GM12878 (cell line): ENCODE measurements around the gene GCFC2. TPM values are rescaled to one million over a fixed set of nuclear protein-coding genes. Genes with fewer than 3 reads are reported as not detected.

Experiments used
- ATAC-seq: fragments of 200-7000 bp; cut with Tn5 transposase; 3 replicates; pipeline ENCODE4 v1.9.1; 2020; ENCODE audit warnings: mild to moderate bottlenecking, moderate library complexity
- BruUV-seq: library from RNA; stranded (reverse); fragments of 400-500 nt; replicated peaks from 2 replicates; lab custom pipeline; 2021; lab: Mats Ljungman, UMichigan
- CTCF ChIA-PET: fragments of 300-600 bp; sonication (Branson Sonifier 250); formaldehyde crosslinking; extraction: SDS; loops from one replicate; lab custom pipeline; 2021; ENCODE audit warnings: inconsistent platforms; lab: Yijun Ruan, JAX
- POLR2A ChIA-PET: fragments of 350-600 bp; formaldehyde crosslinking; extraction: SDS; loops from one replicate; lab custom pipeline; 2021; ENCODE audit warnings: inconsistent platforms; lab: Charles Lee
- RAD21 ChIA-PET: fragments of 300-600 bp; sonication (Branson Sonifier 250); formaldehyde crosslinking; loops from one replicate; lab custom pipeline; 2023; ENCODE audit warnings: antibody characterized with exemption; ENCODE audit not compliant: unreplicated experiment; lab: Charles Lee
- SMC1A ChIA-PET: fragments of 300-600 bp; sonication (Branson Sonifier 250); formaldehyde crosslinking; loops from one replicate; lab custom pipeline; 2023; ENCODE audit not compliant: unreplicated experiment, uncharacterized antibody; lab: Charles Lee
- DNase-seq: peaks from one replicate; pipeline ENCODE4 v3.0.0-alpha.2; 2011; ENCODE audit warnings: low read depth, low spot score
- FAIRE-seq: peaks from 3 replicates; lab custom pipeline; 2011; peaks lifted over from hg19 to GRCh38; lab: Jason Lieb, UNC
- H2AFZ ChIP-seq: 2 replicates; pipeline ENCODE4 v1.6.0; 2011; ENCODE audit warnings: low read depth, low read length, control low read depth; ENCODE audit not compliant: control insufficient read depth
- H3K27ac ChIP-seq: 2 replicates; pipeline ENCODE4 v1.5.1; 2011; ENCODE audit warnings: control low read depth; ENCODE audit not compliant: control insufficient read depth, insufficient read depth
- H3K27me3 ChIP-seq, 2 experiments: replicated peaks in 1 of 2; 2 replicates each; pipeline versions ENCODE4 v1.6.0 to v1.6.1; 2011; ENCODE audit warnings: low read length in 1 of 2; ENCODE audit not compliant: control insufficient read depth in 2 of 2, insufficient read depth in 2 of 2
- H3K36me3 ChIP-seq, 2 experiments: 2 replicates each; pipeline ENCODE4 v1.5.1; 2011; ENCODE audit warnings: low read length in 1 of 2; ENCODE audit not compliant: control insufficient read depth in 2 of 2, insufficient read depth in 2 of 2
- H3K4me1 ChIP-seq: 2 replicates; pipeline ENCODE4 v1.6.1; 2011; ENCODE audit warnings: mild to moderate bottlenecking, low read length, moderate library complexity, mixed read lengths; ENCODE audit not compliant: control insufficient read depth, insufficient read depth
- H3K4me2 ChIP-seq: 2 replicates; pipeline ENCODE4 v1.6.0; 2011; ENCODE audit warnings: control low read depth; ENCODE audit not compliant: control insufficient read depth, insufficient read depth
- H3K4me3 ChIP-seq: fragments of 200-600 bp; sonication (generic); 2 replicates; pipeline ENCODE4 v1.5.1; 2016
- H3K79me2 ChIP-seq: 2 replicates; pipeline ENCODE4 v1.6.0; 2011; ENCODE audit warnings: low read length; ENCODE audit not compliant: control insufficient read depth, insufficient read depth
- H3K9ac ChIP-seq: 2 replicates; pipeline ENCODE4 v1.8.0; 2011; ENCODE audit warnings: low read length, control low read depth, mixed read lengths; ENCODE audit not compliant: control insufficient read depth, insufficient read depth
- H3K9me3 ChIP-seq: replicated peaks from 3 replicates; pipeline ENCODE4 v1.5.1; 2011; ENCODE audit warnings: mild to moderate bottlenecking, low read length; ENCODE audit not compliant: control insufficient read depth, insufficient read depth
- H4K20me1 ChIP-seq: 2 replicates; pipeline ENCODE4 v1.6.0; 2011; ENCODE audit not compliant: control insufficient read depth, insufficient read depth
- FOXM1 ChIP-seq: IDR thresholded peaks from 2 replicates; pipeline ENCODE4 v1.6.1; 2012; ENCODE audit warnings: low read depth, mild to moderate bottlenecking, inconsistent platforms, low read length, moderate library complexity
- KLF5 ChIP-seq: fragments of 450-650 bp; IDR thresholded peaks from 2 replicates; pipeline ENCODE4 v1.6.1; 2014; ENCODE audit warnings: mild to moderate bottlenecking; ENCODE audit not compliant: partially characterized antibody
- REST ChIP-seq: IDR thresholded peaks from 2 replicates; pipeline ENCODE4 v1.6.1; 2012; ENCODE audit warnings: mild to moderate bottlenecking, low read depth, low read length
- TCF12 ChIP-seq: IDR thresholded peaks from 2 replicates; pipeline ENCODE4 v1.6.1; 2011; ENCODE audit warnings: low read depth, mild to moderate bottlenecking, low read length
- USF2 ChIP-seq: IDR thresholded peaks from 2 replicates; pipeline ENCODE4 v1.6.1; 2011; ENCODE audit warnings: low read depth, low read length, improper control_type of control experiment, borderline replicate concordance
- ZNF384 ChIP-seq: IDR thresholded peaks from 2 replicates; pipeline ENCODE4 v1.6.1; 2012; ENCODE audit warnings: low read depth, mild to moderate bottlenecking, low read length, improper control_type of control experiment, borderline replicate concordance
- WGBS: methylation state at CpG from one replicate; pipeline ENCODE4 v1.1.6; 2016; ENCODE audit warnings: low lambda C conversion rate; ENCODE audit not compliant: insufficient replicate concordance, insufficient coverage; ENCODE audit errors: missing lambda C conversion rate; 5-methylcytosine and 5-hydroxymethylcytosine counted together
- in situ Hi-C: fragments of 300-500 bp; cut with MboI; formaldehyde crosslinking; loops from 9 replicates; pipeline ENCODE4 v1.14.3; 2018; ENCODE audit warnings: mixed read lengths
- intact Hi-C: fragments of 100-400 bp; cut with micrococcal nuclease; formaldehyde crosslinking; loops from one replicate; pipeline ENCODE4 v1.14.2; 2022; ENCODE audit not compliant: unreplicated experiment
- polyA plus RNA-seq, 11 experiments: library from polyadenylated mRNA; depleted of rRNA in 4 of 11; unstranded in 6 of 11; stranded (reverse) in 5 of 11; fragments of >200 nt; fragmentation: Nextera tagmentation in 4 of 11; fragmentation: Illumina TruSeq in 1 of 11; extraction: Ambion mirVana in 4 of 11; extraction: Trizol in 1 of 11; gene quantifications; 1 replicate in 1 of 11; 2 replicates in 10 of 11; pipeline versions ENCODE4 v1.2.1 to v1.2.3, GENCODE V29; 2011 to 2016; ENCODE audit warnings: inconsistent platforms in 2 of 11, missing spikeins in 2 of 11, low read depth in 1 of 11
- total RNA-seq, 4 experiments: library from RNA; depleted of rRNA in 3 of 4; stranded (reverse); fragments of >200 nt in 3 of 4; fragmentation: Illumina TruSeq in 1 of 4; extraction: Trizol in 1 of 4; gene quantifications; 2 replicates each; pipeline versions ENCODE4 v1.2.1 to v1.2.3, GENCODE V29; 2013 to 2021
- TF ChIP-seq, protein P1 (sequence below): IDR thresholded peaks from 2 replicates; pipeline ENCODE4 v1.6.1; 2011; ENCODE audit warnings: low read depth, mild to moderate bottlenecking, low read length, moderate library complexity, borderline replicate concordance; ENCODE audit errors: extremely low read depth

The GCFC2 gene
- total and polyA plus RNA-seq, 10 of the 15 experiments (the other 5 are each of a cell fraction or from before 2014, with no cell fraction given) = 15.5 to 36.5 (median 27.4) TPM

- TF ChIP-seq REST (no peak), USF2 (no peak)
Measured at GRCh38 chr2:75619956-75620740, 90.6 kb downstream of the GCFC2 start (continued).

DNA sequence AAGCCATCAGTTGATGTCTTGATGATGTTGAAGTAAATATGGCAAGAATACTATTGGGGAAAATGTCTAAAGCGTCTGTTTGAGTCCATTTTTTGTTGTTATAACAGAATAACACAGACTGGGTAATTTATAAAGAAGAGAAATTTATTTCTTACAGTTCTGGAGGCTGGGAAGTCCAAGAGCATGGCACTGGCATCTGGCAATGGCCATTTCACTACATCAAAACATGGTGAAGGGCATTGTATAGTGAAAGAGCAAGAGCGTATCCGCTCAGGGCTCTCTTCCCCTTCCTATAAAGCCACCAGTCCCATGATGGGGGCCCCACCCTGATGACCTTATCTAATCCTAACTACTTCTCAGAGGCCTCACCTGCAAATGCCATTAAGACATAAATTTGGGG lies 93.8 kb downstream of the GCFC2 start:
- in situ Hi-C loops = no loop called here
- no peak overlapping the region for H3K4me3 ChIP-seq
- no peak overlapping the region for H3K9ac ChIP-seq
- no peak overlapping the region for H2AFZ ChIP-seq
- no peak overlapping the region for H3K4me2 ChIP-seq
- DNase-seq = no peak
- no TSS peak for BruUV-seq
- intact Hi-C loops = no loop called here
- no peaks in the 10 kb centered on the region; the same call in 2 of the 3 replicates for H3K9me3 ChIP-seq
- TF ChIP-seq KLF5 (no peak), ZNF384 (no peak), FOXM1 (no peak), TCF12 (no peak)
- TF ChIP-seq, protein P1, sequence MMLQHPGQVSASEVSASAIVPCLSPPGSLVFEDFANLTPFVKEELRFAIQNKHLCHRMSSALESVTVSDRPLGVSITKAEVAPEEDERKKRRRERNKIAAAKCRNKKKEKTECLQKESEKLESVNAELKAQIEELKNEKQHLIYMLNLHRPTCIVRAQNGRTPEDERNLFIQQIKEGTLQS = no peak
- H4K20me1 ChIP-seq = no peaks in the 10 kb centered on the region
- no peaks in the 10 kb centered on the region for H3K79me2 ChIP-seq
- no peaks in the 10 kb centered on the region; a peak in 1 of 4 replicates for H3K27me3 ChIP-seq
- ChIA-PET RAD21 (no interaction called here), POLR2A (no interaction called here), CTCF (interaction anchor here (0.9 to 1.2 kb wide), 2 partner anchors 10 to 563 kb away, joined by 3 read pairs; no protein-coding TSS in a partner anchor), SMC1A (no interaction called here)
- no peak overlapping the region for H3K27ac ChIP-seq
- FAIRE-seq = no peak
- no peaks in the 10 kb centered on the region for H3K4me1 ChIP-seq
- no peak for ATAC-seq
- 10% methylated on average over 3 of the region's 3 CpGs for WGBS
- H3K36me3 ChIP-seq = no peaks in the 10 kb centered on the region
